ENCODE data around the gene ELAC2. TPM values are rescaled to one million over a fixed set of nuclear protein-coding genes. Genes with fewer than 3 reads are reported as not detected.

The ELAC2 gene
- total RNA-seq, 1 experiment from 2014 or later: 67.4 TPM

GRCh38 chr17:13029340-13029739, 11.5 kb upstream of the ELAC2 start:
- peaks cover 42% of the 10 kb centered on the region for H3K27me3 Mint-ChIP-seq (ENCODE audit: insufficient read depth, unreplicated experiment)
- intact Hi-C loops (cut with micrococcal nuclease): no loop called here
- peaks cover 11% of the 10 kb centered on the region for H3K4me1 Mint-ChIP-seq (ENCODE audit: insufficient read depth, unreplicated experiment)
- CTCF ChIA-PET: interaction anchor here (0.5 to 5.3 kb wide), 24 partner anchors 8 to 1897 kb away, joined by 3 to 100 read pairs (median 6); partner anchors contain the start of genes ELAC2 and HS3ST3B1
- no peak for DNase-seq (ENCODE audit: unreplicated experiment)
- H3K36me3 Mint-ChIP-seq (ENCODE audit: insufficient read depth, unreplicated experiment): peaks cover 6% of the 10 kb centered on the region
- POLR2A ChIA-PET: interaction anchor here (0.5 to 3.4 kb wide), 3 partner anchors 11 to 856 kb away, joined by 3 to 23 read pairs (median 4); partner anchors contain the start of gene ELAC2
- no peak overlapping the region for H3K27ac Mint-ChIP-seq (ENCODE audit: low read depth, unreplicated experiment)
- no peaks in the 10 kb centered on the region for H3K9me3 Mint-ChIP-seq (ENCODE audit: unreplicated experiment)
- no peak overlapping the region for H3K4me3 Mint-ChIP-seq (ENCODE audit: unreplicated experiment)
- BruUV-seq (replicated peaks): no TSS peak
- TF ChIP-seq CTCF (IDR thresholded peaks at IDR 0.05; ENCODE audit: unreplicated experiment): no peak

GRCh38 chr17:13027246-13027645, 9.4 kb upstream of the ELAC2 start:
- no peak overlapping the region for H3K4me3 Mint-ChIP-seq (ENCODE audit: unreplicated experiment)
- no peak overlapping the region for H3K27ac Mint-ChIP-seq (ENCODE audit: low read depth, unreplicated experiment)
- no TSS peak for BruUV-seq (replicated peaks)
- intact Hi-C loops (cut with micrococcal nuclease): no loop called here
- no peaks in the 10 kb centered on the region for H3K9me3 Mint-ChIP-seq (ENCODE audit: unreplicated experiment)
- CTCF ChIA-PET: interaction anchor here (0.5 to 1.0 kb wide), 3 partner anchors 9 to 162 kb away, joined by 3 to 4 read pairs (median 4); no protein-coding TSS in a partner anchor
- peaks cover 37% of the 10 kb centered on the region for H3K27me3 Mint-ChIP-seq (ENCODE audit: insufficient read depth, unreplicated experiment)
- peaks cover 11% of the 10 kb centered on the region for H3K4me1 Mint-ChIP-seq (ENCODE audit: insufficient read depth, unreplicated experiment)
- no peak for DNase-seq (ENCODE audit: unreplicated experiment)
- no peak for TF ChIP-seq CTCF (IDR thresholded peaks at IDR 0.05; ENCODE audit: unreplicated experiment)
- POLR2A ChIA-PET: interaction anchor here (0.6 to 1.7 kb wide), 2 partner anchors 9 to 62 kb away, joined by 3 read pairs; partner anchors contain the start of gene ELAC2
- peaks cover 6% of the 10 kb centered on the region for H3K36me3 Mint-ChIP-seq (ENCODE audit: insufficient read depth, unreplicated experiment)

GRCh38 chr17:13025687-13026086, 7.9 kb upstream of the ELAC2 start:
- Mint-ChIP-seq H3K27me3 (ENCODE audit: insufficient read depth, unreplicated experiment) (peaks cover 36% of the 10 kb centered on the region), H3K36me3 (ENCODE audit: insufficient read depth, unreplicated experiment) (peaks cover 6% of the 10 kb centered on the region), H3K4me3 (ENCODE audit: unreplicated experiment) (no peak overlapping the region), H3K27ac (ENCODE audit: low read depth, unreplicated experiment) (no peak overlapping the region), H3K4me1 (ENCODE audit: insufficient read depth, unreplicated experiment) (peaks cover 11% of the 10 kb centered on the region), H3K9me3 (ENCODE audit: unreplicated experiment) (no peaks in the 10 kb centered on the region)
- no peak for DNase-seq (ENCODE audit: unreplicated experiment)
- CTCF ChIA-PET: interaction anchor here (0.5 to 1.0 kb wide), 2 partner anchors 195 to 243 kb away, joined by 3 to 4 read pairs; no protein-coding TSS in a partner anchor
- intact Hi-C loops (cut with micrococcal nuclease): no loop called here
- TF ChIP-seq CTCF (IDR thresholded peaks at IDR 0.05; ENCODE audit: unreplicated experiment): no peak
- POLR2A ChIA-PET: no interaction called here
- BruUV-seq (replicated peaks): no TSS peak

GRCh38 chr17:13025258-13025627, 7.4 kb upstream of the ELAC2 start:
- intact Hi-C loops (cut with micrococcal nuclease): no loop called here
- TF ChIP-seq CTCF (IDR thresholded peaks at IDR 0.05; ENCODE audit: unreplicated experiment): no peak
- no peaks in the 10 kb centered on the region for H3K9me3 Mint-ChIP-seq (ENCODE audit: unreplicated experiment)
- no peak overlapping the region for H3K4me3 Mint-ChIP-seq (ENCODE audit: unreplicated experiment)
- no peak for DNase-seq (ENCODE audit: unreplicated experiment)
- H3K36me3 Mint-ChIP-seq (ENCODE audit: insufficient read depth, unreplicated experiment): peaks cover 6% of the 10 kb centered on the region
- ChIA-PET CTCF (interaction anchor here (0.5 to 0.7 kb wide), 4 partner anchors 40 to 540 kb away, joined by 3 to 4 read pairs (median 3); no protein-coding TSS in a partner anchor), POLR2A (no interaction called here)
- no peak overlapping the region for H3K27ac Mint-ChIP-seq (ENCODE audit: low read depth, unreplicated experiment)
- no TSS peak for BruUV-seq (replicated peaks)
- peaks cover 8% of the 10 kb centered on the region for H3K4me1 Mint-ChIP-seq (ENCODE audit: insufficient read depth, unreplicated experiment)
- H3K27me3 Mint-ChIP-seq (ENCODE audit: insufficient read depth, unreplicated experiment): peaks cover 31% of the 10 kb centered on the region
